Loucy (cell line): ENCODE measurements around the gene DENND5A.

Experiments used
- EZH2phosphoT487 ChIP-seq: fragments of 200-600 bp; IDR thresholded peaks from 2 replicates; pipeline ENCODE4 v1.6.1; 2018; ENCODE audit warnings: antibody characterized with exemption, mild to moderate bottlenecking, moderate library complexity, borderline replicate concordance
- TF ChIP-seq, protein P1 (sequence below): fragments of 200-600 bp; sonication (generic); conservative IDR thresholded peaks from 2 replicates; pipeline ENCODE4 v1.5.1; 2014; ENCODE audit warnings: mild to moderate bottlenecking, antibody characterized with exemption, low read length

DNA sequence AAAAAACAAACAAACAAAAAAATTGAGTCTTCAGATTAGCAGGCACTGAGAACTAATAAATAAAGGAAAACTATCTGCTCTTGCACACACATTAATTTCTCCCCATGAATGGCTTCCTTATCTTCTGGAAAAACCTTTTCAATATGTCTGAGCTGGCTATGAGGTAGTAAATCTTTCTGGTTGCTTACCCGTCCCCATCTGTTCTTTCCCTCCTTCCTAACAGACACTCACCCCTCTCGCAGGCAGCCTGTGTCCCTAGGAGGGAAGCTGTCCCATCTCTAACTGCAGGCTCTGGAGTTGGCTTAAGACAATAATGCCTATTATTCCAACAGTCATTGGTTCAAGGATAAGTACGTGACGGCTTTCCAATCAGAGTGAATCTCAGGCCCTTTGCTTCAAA lies 165.5 kb downstream of the DENND5A start:
- no peak for TF ChIP-seq EZH2phosphoT487
- TF ChIP-seq, protein P1, sequence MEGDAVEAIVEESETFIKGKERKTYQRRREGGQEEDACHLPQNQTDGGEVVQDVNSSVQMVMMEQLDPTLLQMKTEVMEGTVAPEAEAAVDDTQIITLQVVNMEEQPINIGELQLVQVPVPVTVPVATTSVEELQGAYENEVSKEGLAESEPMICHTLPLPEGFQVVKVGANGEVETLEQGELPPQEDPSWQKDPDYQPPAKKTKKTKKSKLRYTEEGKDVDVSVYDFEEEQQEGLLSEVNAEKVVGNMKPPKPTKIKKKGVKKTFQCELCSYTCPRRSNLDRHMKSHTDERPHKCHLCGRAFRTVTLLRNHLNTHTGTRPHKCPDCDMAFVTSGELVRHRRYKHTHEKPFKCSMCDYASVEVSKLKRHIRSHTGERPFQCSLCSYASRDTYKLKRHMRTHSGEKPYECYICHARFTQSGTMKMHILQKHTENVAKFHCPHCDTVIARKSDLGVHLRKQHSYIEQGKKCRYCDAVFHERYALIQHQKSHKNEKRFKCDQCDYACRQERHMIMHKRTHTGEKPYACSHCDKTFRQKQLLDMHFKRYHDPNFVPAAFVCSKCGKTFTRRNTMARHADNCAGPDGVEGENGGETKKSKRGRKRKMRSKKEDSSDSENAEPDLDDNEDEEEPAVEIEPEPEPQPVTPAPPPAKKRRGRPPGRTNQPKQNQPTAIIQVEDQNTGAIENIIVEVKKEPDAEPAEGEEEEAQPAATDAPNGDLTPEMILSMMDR: no peak
